Activated naive CD8-positive, alpha-beta T cell (primary cell): ENCODE data around the gene EML3.
A peak's percentile ranks its signal among the peaks of the same experiment; 100 is the strongest.
"Not testable (repeated sequence)": the region's sequence is repeated elsewhere in the genome, so short reads cannot be mapped to it uniquely, and the experiment has no call there.

ENCODE experiments used
- H3K27ac Mint-ChIP-seq: one replicate; pipeline ENCODE4 v1.8.0; 2021; ENCODE audit warnings: mixed read lengths
- H3K27me3 Mint-ChIP-seq: one replicate; pipeline ENCODE4 v1.8.0; 2021; ENCODE audit warnings: mixed read lengths
- H3K36me3 Mint-ChIP-seq: one replicate; pipeline ENCODE4 v1.8.0; 2021; ENCODE audit warnings: mixed read lengths
- H3K4me1 Mint-ChIP-seq: one replicate; pipeline ENCODE4 v1.8.0; 2021; ENCODE audit warnings: low read depth, mixed read lengths
- H3K4me3 Mint-ChIP-seq: one replicate; pipeline ENCODE4 v1.8.0; 2021; ENCODE audit warnings: mild to moderate bottlenecking, mixed read lengths
- H3K9me3 Mint-ChIP-seq: one replicate; pipeline ENCODE4 v1.8.0; 2021; ENCODE audit warnings: low read depth, mixed read lengths

The EML3 gene

DNA sequence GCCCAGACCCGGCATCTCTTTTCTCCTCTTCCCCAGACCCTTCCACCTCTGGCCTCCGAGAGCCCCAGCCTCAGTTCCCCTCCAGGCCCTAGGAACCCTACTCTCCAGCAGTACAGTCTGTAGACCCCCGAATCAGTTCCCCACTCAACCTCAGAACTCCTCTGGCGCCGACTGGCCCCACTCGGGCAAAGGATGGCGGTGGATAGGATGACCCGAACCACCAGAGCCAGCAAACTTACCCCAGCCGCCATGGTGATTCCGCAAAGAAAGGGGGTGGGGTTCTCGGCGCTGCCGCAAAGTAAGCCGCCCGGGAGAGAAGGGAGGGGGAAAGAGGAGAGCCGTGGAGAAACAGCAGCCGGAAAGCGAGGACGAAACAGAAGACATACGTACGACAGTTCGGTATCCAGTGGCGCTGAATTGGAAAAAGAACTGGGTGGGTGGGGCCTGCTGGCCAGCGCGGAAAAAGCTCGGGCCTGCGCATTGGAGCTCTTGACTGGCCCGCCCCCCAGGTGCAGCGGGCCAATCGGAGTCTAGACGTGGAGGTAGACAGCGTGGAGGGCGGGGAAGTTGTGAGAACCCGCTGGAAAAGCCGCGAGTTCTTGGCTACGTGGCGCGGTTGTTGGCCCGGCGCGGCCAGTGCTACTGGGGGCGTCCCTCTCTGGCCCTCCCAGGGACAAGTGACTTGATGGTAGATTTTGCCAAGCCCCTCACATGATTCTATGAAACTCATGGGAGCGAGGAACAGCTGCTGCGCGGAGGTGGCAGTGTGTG lies 38.8 kb downstream of the EML3 start, which contains the start of gene EEF1G:
Gene EEF1G, minus strand, starts transcription at position 300 of the 771 bp plus-strand sequence. Its CDS starts 49 bp downstream, at position 251.
- peak within 1 kb of the TSS; percentile 99 for H3K4me3 Mint-ChIP-seq
- peaks cover 49% of the 10 kb centered on the region for H3K4me1 Mint-ChIP-seq
- no peaks in the 10 kb centered on the region for H3K9me3 Mint-ChIP-seq
- H3K27ac Mint-ChIP-seq, result peak within 1 kb of the TSS; percentile 98
- H3K36me3 Mint-ChIP-seq, result peaks cover 17% of the 10 kb centered on the region
- no peaks in the 10 kb centered on the region for H3K27me3 Mint-ChIP-seq

GRCh38 chr11:62573006-62573591 lies 39.5 kb downstream of the EML3 start:
- H3K4me1 Mint-ChIP-seq, result peaks cover 49% of the 10 kb centered on the region
- peaks cover 17% of the 10 kb centered on the region for H3K36me3 Mint-ChIP-seq
- no peaks in the 10 kb centered on the region for H3K9me3 Mint-ChIP-seq
- H3K27me3 Mint-ChIP-seq, result no peaks in the 10 kb centered on the region
- H3K27ac Mint-ChIP-seq, result peak overlapping the region; percentile 98
- peak overlapping the region; percentile 99 for H3K4me3 Mint-ChIP-seq

DNA sequence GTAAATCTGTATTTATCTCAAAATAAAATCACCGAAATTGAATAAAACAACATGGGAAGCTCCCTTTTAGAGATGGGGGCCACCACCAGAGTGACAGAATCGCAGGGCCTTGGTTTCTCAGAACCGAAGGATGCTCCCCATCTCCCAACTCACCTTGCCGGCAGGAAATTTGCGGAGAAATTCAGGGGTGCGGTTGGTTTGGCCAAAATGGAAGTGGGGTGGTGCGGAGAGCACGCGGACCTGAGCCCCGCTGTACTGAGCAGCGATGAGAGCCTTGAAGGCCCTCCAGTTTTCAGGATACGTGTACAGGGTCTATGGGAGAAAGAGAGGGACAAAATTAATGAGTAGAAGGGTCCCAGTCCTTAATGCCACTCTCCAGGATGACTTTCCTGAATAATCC lies 40.1 kb downstream of the EML3 start:
- Mint-ChIP-seq H3K9me3 (no peaks in the 10 kb centered on the region), H3K4me3 (peak overlapping the region; percentile 99), H3K36me3 (peaks cover 17% of the 10 kb centered on the region), H3K4me1 (peaks cover 51% of the 10 kb centered on the region), H3K27me3 (no peaks in the 10 kb centered on the region), H3K27ac (peak overlapping the region; percentile 98)

DNA sequence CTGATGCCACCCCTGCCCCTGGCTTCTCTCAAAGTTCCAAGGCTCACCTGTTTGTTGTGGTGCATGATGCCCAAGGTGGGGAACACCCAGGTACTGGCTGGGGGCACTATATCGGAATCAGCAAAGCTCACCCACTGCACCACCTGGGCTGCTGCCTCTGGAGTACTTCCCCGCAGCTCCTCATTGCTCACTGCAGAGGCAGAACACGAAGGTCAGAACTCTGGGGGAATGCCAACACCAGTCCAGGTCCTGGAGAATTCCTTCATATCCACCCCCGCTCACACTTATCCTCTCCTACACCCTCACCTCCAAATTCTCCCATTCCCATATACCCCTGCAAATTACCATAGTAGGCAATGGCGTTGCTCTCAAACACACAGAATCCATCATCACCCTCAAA lies 41.1 kb downstream of the EML3 start:
- peak overlapping the region; percentile 99 for H3K4me3 Mint-ChIP-seq
- H3K36me3 Mint-ChIP-seq, result peaks cover 17% of the 10 kb centered on the region
- peak overlapping the region; percentile 98 for H3K27ac Mint-ChIP-seq
- H3K27me3 Mint-ChIP-seq, H3K9me3 Mint-ChIP-seq: not testable (repeated sequence)
- H3K4me1 Mint-ChIP-seq, result peaks cover 58% of the 10 kb centered on the region

DNA sequence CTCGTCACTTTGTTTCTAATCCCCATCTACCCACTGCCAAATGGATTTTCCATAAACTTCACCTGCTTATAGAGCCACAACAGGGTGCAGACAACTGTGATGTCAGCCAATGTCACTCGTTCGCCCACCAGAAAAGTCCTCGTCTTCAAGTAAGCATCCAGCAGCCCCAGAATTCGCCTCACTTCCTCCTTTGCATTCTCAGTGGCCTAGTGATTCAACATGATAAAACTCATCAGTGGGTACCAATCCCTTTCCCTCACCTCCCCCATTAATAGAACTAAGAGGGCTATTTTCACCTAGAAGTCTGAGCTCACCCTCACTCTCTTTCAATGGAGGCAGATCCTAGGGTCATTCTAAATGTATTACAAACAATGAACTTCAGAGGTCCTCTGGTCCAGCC lies 41.7 kb downstream of the EML3 start:
- peak overlapping the region; percentile 99 for H3K4me3 Mint-ChIP-seq
- peaks cover 17% of the 10 kb centered on the region for H3K36me3 Mint-ChIP-seq
- H3K27me3 Mint-ChIP-seq, H3K9me3 Mint-ChIP-seq: not testable (repeated sequence)
- H3K27ac Mint-ChIP-seq, result peak overlapping the region; percentile 98
- peaks cover 62% of the 10 kb centered on the region for H3K4me1 Mint-ChIP-seq

- peaks cover 17% of the 10 kb centered on the region for H3K36me3 Mint-ChIP-seq
- peak overlapping the region; percentile 46 for H3K27ac Mint-ChIP-seq
- H3K9me3 Mint-ChIP-seq, result no peaks in the 10 kb centered on the region
- H3K4me1 Mint-ChIP-seq, result peaks cover 54% of the 10 kb centered on the region
- H3K4me3 Mint-ChIP-seq, result peak overlapping the region; percentile 99
- no peaks in the 10 kb centered on the region for H3K27me3 Mint-ChIP-seq
Measured at GRCh38 chr11:62569611-62570010, 43.0 kb downstream of the EML3 start.

DNA sequence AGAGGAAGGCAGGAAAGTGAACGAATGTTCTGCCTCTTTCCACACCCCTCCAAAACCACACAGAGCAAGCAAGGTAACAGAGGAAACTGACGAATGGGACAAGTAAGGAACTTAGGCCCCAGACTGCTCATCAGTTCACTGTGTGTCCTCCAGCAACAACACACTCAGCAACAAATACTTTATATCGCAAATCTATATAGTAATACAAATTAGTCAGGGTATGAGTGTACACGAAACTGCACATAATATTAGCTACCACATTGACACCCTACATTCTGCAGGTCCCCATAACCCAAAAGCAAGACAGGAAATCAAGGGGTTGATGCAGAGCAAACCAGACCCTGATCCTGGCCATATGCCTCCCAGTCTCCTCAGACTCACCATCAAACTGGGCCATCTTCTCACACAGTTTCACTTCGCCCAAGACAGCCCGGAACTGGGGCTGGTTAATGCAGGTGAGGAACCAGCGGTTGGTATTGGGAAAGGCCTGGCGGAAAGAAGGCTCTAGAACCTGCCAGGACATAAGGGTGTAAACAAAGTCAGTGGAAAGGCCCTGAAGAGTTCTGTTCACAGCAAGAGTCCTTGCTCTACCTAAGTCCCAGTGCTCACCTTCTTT lies 45.4 kb downstream of the EML3 start:
- Mint-ChIP-seq H3K27me3 (no peaks in the 10 kb centered on the region), H3K27ac (peak overlapping the region; percentile 72), H3K9me3 (no peaks in the 10 kb centered on the region), H3K36me3 (peaks cover 11% of the 10 kb centered on the region), H3K4me1 (peaks cover 44% of the 10 kb centered on the region), H3K4me3 (peak overlapping the region; percentile 27)

- H3K4me1 Mint-ChIP-seq, result peaks cover 39% of the 10 kb centered on the region
- H3K27me3 Mint-ChIP-seq, result no peaks in the 10 kb centered on the region
- H3K36me3 Mint-ChIP-seq, result peaks cover 5% of the 10 kb centered on the region
- no peaks in the 10 kb centered on the region for H3K9me3 Mint-ChIP-seq
- H3K27ac Mint-ChIP-seq, result peak overlapping the region; percentile 70
- peak overlapping the region; percentile 41 for H3K4me3 Mint-ChIP-seq
Measured at GRCh38 chr11:62566247-62566646, 46.3 kb downstream of the EML3 start.

DNA sequence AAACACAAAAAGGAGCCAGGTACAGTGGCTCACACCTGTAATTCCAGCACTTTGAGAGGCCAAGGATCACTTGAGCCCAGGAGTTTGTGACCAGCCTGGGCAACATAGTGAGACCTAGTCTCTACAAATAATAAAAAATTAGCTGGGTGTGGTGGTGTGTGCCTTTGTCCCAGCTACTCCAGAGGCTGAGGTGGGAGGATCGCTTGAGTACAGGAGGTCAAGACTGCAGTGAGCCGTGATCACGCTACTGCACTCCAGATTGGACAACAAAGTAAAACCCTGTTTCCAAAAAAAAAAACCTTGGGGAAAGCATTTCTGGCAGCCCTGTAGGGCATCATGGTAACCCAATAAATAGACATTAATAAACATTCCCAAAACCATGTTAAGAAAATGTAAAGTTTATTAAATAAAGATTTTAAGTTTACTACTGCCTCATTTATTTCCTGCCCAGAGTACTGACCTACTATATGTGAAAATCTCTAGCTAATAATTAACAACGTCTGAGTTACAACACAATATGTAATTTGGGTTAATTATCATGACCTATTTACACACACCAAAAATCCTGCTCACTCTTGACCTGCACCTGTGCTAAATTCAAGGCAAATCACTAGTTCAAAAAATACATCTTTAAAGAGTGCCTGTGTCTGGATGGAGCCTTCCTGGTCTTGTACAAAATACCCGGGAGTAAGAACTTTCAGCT lies 47.3 kb downstream of the EML3 start:
- no peaks in the 10 kb centered on the region for H3K27me3 Mint-ChIP-seq
- H3K36me3 Mint-ChIP-seq, result no peaks in the 10 kb centered on the region
- peaks cover 41% of the 10 kb centered on the region for H3K4me1 Mint-ChIP-seq
- H3K27ac Mint-ChIP-seq, result peak overlapping the region; percentile 8
- no peaks in the 10 kb centered on the region for H3K9me3 Mint-ChIP-seq
- no peak overlapping the region for H3K4me3 Mint-ChIP-seq

- not testable (repeated sequence) for H3K27me3 Mint-ChIP-seq, H3K36me3 Mint-ChIP-seq, H3K4me3 Mint-ChIP-seq, H3K9me3 Mint-ChIP-seq
- H3K27ac Mint-ChIP-seq, result peak overlapping the region; percentile 16
- peaks cover 54% of the 10 kb centered on the region for H3K4me1 Mint-ChIP-seq
Measured at GRCh38 chr11:62561677-62562230, 50.8 kb downstream of the EML3 start.

GRCh38 chr11:62560566-62561103 lies 51.9 kb downstream of the EML3 start:
- Mint-ChIP-seq H3K4me1 (peaks cover 62% of the 10 kb centered on the region), H3K27ac (peak overlapping the region; percentile 68), H3K27me3 (no peaks in the 10 kb centered on the region), H3K4me3 (peak overlapping the region; percentile 30), H3K36me3 (peaks cover 3% of the 10 kb centered on the region), H3K9me3 (no peaks in the 10 kb centered on the region)

GRCh38 chr11:62559626-62560025 lies 52.9 kb downstream of the EML3 start:
- H3K36me3 Mint-ChIP-seq, H3K27me3 Mint-ChIP-seq, H3K27ac Mint-ChIP-seq, H3K9me3 Mint-ChIP-seq: not testable (repeated sequence)
- peaks cover 70% of the 10 kb centered on the region for H3K4me1 Mint-ChIP-seq
- H3K4me3 Mint-ChIP-seq, result peak overlapping the region; percentile 9

- Mint-ChIP-seq H3K27me3 (no peaks in the 10 kb centered on the region), H3K4me3 (peak overlapping the region; percentile 20), H3K4me1 (peaks cover 74% of the 10 kb centered on the region), H3K36me3 (peaks cover 3% of the 10 kb centered on the region), H3K9me3 (no peaks in the 10 kb centered on the region), H3K27ac (peak overlapping the region; percentile 66)
Measured at GRCh38 chr11:62559204-62559603, 53.4 kb downstream of the EML3 start.

GRCh38 chr11:62558669-62559068 lies 53.9 kb downstream of the EML3 start:
- peaks cover 77% of the 10 kb centered on the region for H3K4me1 Mint-ChIP-seq
- no peak overlapping the region for H3K27ac Mint-ChIP-seq
- H3K36me3 Mint-ChIP-seq, result peaks cover 3% of the 10 kb centered on the region
- H3K4me3 Mint-ChIP-seq, result no peak overlapping the region
- H3K27me3 Mint-ChIP-seq, result no peaks in the 10 kb centered on the region
- H3K9me3 Mint-ChIP-seq, result no peaks in the 10 kb centered on the region
